Naive thymus-derived CD4-positive, alpha-beta T cell (primary cell): Measurements from ENCODE around the gene SMPD4. TPM values are rescaled to one million over a fixed set of nuclear protein-coding genes. Genes with fewer than 3 reads are reported as not detected.
"Not testable (repeated sequence)": the region's sequence is repeated elsewhere in the genome, so short reads cannot be mapped to it uniquely, and the experiment has no call there.

Source experiments
- ATAC-seq: fragments of 150-1000 bp; cut with Tn5 transposase; 2 replicates; pipeline ENCODE4 v1.10.0; 2021; ENCODE audit warnings: mild to moderate bottlenecking, moderate library complexity
- CTCF ChIA-PET: fragments of 350-600 bp; sonication (Branson Sonifier 250); formaldehyde crosslinking; loops from one replicate; lab custom pipeline; 2021; ENCODE audit warnings: antibody characterized with exemption; lab: Charles Lee
- POLR2A ChIA-PET: fragments of 350-600 bp; sonication (Branson Sonifier 250); formaldehyde crosslinking; loops from one replicate; lab custom pipeline; 2021; ENCODE audit warnings: antibody characterized with exemption, inconsistent platforms; lab: Charles Lee
- DNase-seq, 9 donors: peaks; one replicate each; pipeline versions ENCODE4 v3.0.0 to v3.0.0-alpha.2; 2020 to 2022; ENCODE audit warnings: mixed read lengths in 1 of 9
- H3K27ac ChIP-seq: one replicate; pipeline ENCODE4 v1.7.0; 2013; ENCODE audit warnings: mild to moderate bottlenecking, low read depth, low read length, moderate library complexity
- H3K27me3 ChIP-seq, 2 donors: one replicate each; pipeline ENCODE4 v1.7.0; 2013; ENCODE audit warnings: low read length in 2 of 2, mild to moderate bottlenecking in 2 of 2, moderate library complexity in 2 of 2; ENCODE audit not compliant: control insufficient read depth in 2 of 2, insufficient read depth in 2 of 2
- H3K36me3 ChIP-seq, 3 experiments: 1 replicate in 2 of 3; 2 replicates in 1 of 3; pipeline ENCODE4 v1.7.0; 2013; ENCODE audit warnings: low read length in 3 of 3, mild to moderate bottlenecking in 3 of 3, moderate library complexity in 1 of 3; ENCODE audit not compliant: insufficient read depth in 3 of 3, control insufficient read depth in 2 of 3
- H3K4me1 ChIP-seq, 2 donors: one replicate each; pipeline ENCODE4 v1.7.0; 2013; ENCODE audit warnings: low read length in 2 of 2, mild to moderate bottlenecking in 2 of 2, moderate library complexity in 1 of 2; ENCODE audit not compliant: control insufficient read depth in 2 of 2, insufficient read depth in 2 of 2
- H3K4me3 ChIP-seq: 2 replicates; pipeline ENCODE4 v1.7.0; 2013; ENCODE audit warnings: mild to moderate bottlenecking, low read length
- H3K9me3 ChIP-seq, 3 experiments: 1 replicate in 2 of 3; 2 replicates in 1 of 3; pipeline ENCODE4 v1.7.0; 2013; ENCODE audit warnings: low read length in 3 of 3; ENCODE audit not compliant: control insufficient read depth in 2 of 3
- H3K27ac Mint-ChIP-seq, 9 donors: one replicate each; pipeline ENCODE4 v1.8.0; 2020 to 2022; ENCODE audit warnings: mixed read lengths in 9 of 9, mild to moderate bottlenecking in 8 of 9, moderate library complexity in 5 of 9, inconsistent platforms in 2 of 9
- H3K27me3 Mint-ChIP-seq, 5 donors: one replicate each; pipeline ENCODE4 v1.8.0; 2021 to 2022; ENCODE audit warnings: mixed read lengths in 5 of 5, mild to moderate bottlenecking in 1 of 5
- H3K36me3 Mint-ChIP-seq, 5 donors: one replicate each; pipeline ENCODE4 v1.8.0; 2020 to 2022; ENCODE audit warnings: mixed read lengths in 5 of 5, mild to moderate bottlenecking in 3 of 5, inconsistent platforms in 1 of 5
- H3K4me1 Mint-ChIP-seq, 7 donors: one replicate each; pipeline ENCODE4 v1.8.0; 2020 to 2022; ENCODE audit warnings: mixed read lengths in 7 of 7, mild to moderate bottlenecking in 3 of 7, inconsistent platforms in 1 of 7
- H3K4me3 Mint-ChIP-seq, 10 donors: one replicate each; pipeline ENCODE4 v1.8.0; 2020 to 2022; ENCODE audit warnings: mild to moderate bottlenecking in 10 of 10, mixed read lengths in 10 of 10, moderate library complexity in 6 of 10, inconsistent platforms in 2 of 10
- H3K9me3 Mint-ChIP-seq, 11 donors: one replicate each; pipeline ENCODE4 v1.8.0; 2020 to 2022; ENCODE audit warnings: mixed read lengths in 11 of 11, mild to moderate bottlenecking in 4 of 11, inconsistent platforms in 1 of 11, moderate library complexity in 1 of 11
- intact Hi-C, 2 donors: fragments of 100-400 bp; cut with micrococcal nuclease; formaldehyde crosslinking; loops; one replicate each; pipeline ENCODE4 v1.15.1; 2023
- polyA plus RNA-seq, 2 donors: library from polyadenylated mRNA; unstranded; fragments of 300-500 nt; fragmentation: Illumina TruSeq; gene quantifications; one replicate each; pipeline ENCODE4 v1.2.3, GENCODE V29; 2021
- total RNA-seq, 6 experiments: library from RNA in 5 of 6; stranded (reverse) in 5 of 6; gene quantifications; 1 replicate in 5 of 6; 2 replicates in 1 of 6; pipeline ENCODE4 v1.2.3 and lab custom pipeline; 2021 to 2026

The SMPD4 gene
- total and polyA plus RNA-seq, 7 experiments from 2014 or later, result 37.0 to 82.9 (median 57.2) TPM

GRCh38 chr2:130120924-130121323 is 60.5 kb downstream of the SMPD4 start:
- ATAC-seq, H3K27me3 ChIP-seq, POLR2A ChIA-PET, H3K27ac ChIP-seq, H3K4me1 ChIP-seq, H3K36me3 Mint-ChIP-seq, H3K4me1 Mint-ChIP-seq, H3K9me3 Mint-ChIP-seq, H3K36me3 ChIP-seq, H3K4me3 ChIP-seq, H3K27ac Mint-ChIP-seq, CTCF ChIA-PET, H3K4me3 Mint-ChIP-seq, DNase-seq, intact Hi-C loops, H3K9me3 ChIP-seq, H3K27me3 Mint-ChIP-seq: not testable (repeated sequence)

GRCh38 chr2:130102597-130103363 is 78.6 kb downstream of the SMPD4 start:
- H3K4me1 Mint-ChIP-seq, H3K9me3 ChIP-seq, H3K36me3 ChIP-seq, H3K4me3 ChIP-seq, H3K4me1 ChIP-seq, H3K27ac Mint-ChIP-seq, intact Hi-C loops, H3K27ac ChIP-seq, H3K27me3 ChIP-seq, H3K36me3 Mint-ChIP-seq, H3K4me3 Mint-ChIP-seq, POLR2A ChIA-PET, ATAC-seq, CTCF ChIA-PET, DNase-seq, H3K27me3 Mint-ChIP-seq, H3K9me3 Mint-ChIP-seq: not testable (repeated sequence)

Other genes with a start within 250 kb of the SMPD4 start
- not detected for gene RAB6C, start 201.9 kb downstream of the SMPD4 start, total RNA-seq
- under 1 TPM in 1 of 2 donors, not detected in 1; 0.09 TPM for gene RAB6C, start 201.9 kb downstream of the SMPD4 start, polyA plus RNA-seq
- gene POTEF, start 52.4 kb downstream of the SMPD4 start, total RNA-seq, result not detected
- gene POTEF, start 52.4 kb downstream of the SMPD4 start, polyA plus RNA-seq, result under 1 TPM in 1 of 2 donors, not detected in 1; 0.06 TPM
- gene CCDC74B, start 36.5 kb downstream of the SMPD4 start, total RNA-seq, result 1 to 10 TPM in 1 of 5 experiments, under 1 TPM in 2, not detected in 2; 0.16 to 1.6 (median 0.73) TPM
- gene CCDC74B, start 36.5 kb downstream of the SMPD4 start, polyA plus RNA-seq, result not detected
- 100 to 1,000 TPM; 180 to 323 (median 227) TPM for gene MZT2B, start 660 bp upstream of the SMPD4 start, total RNA-seq
- 100 to 1,000 TPM; 206 to 233 TPM for gene MZT2B, start 660 bp upstream of the SMPD4 start, polyA plus RNA-seq
- gene TUBA3E, start 16.8 kb upstream of the SMPD4 start, total RNA-seq, result not detected
- not detected for gene TUBA3E, start 16.8 kb upstream of the SMPD4 start, polyA plus RNA-seq
- 10 to 100 TPM; 69.9 to 88.5 (median 79.3) TPM for gene IMP4, start 161.3 kb upstream of the SMPD4 start, total RNA-seq
- gene IMP4, start 161.3 kb upstream of the SMPD4 start, polyA plus RNA-seq, result 10 to 100 TPM; 76.3 to 82.7 TPM
- gene PTPN18, start 174.5 kb upstream of the SMPD4 start, total RNA-seq, result 100 to 1,000 TPM in 1 of 5 experiments, 10 to 100 TPM in 4; 43.3 to 112 (median 44.2) TPM
- 10 to 100 TPM; 39.4 to 53.2 TPM for gene PTPN18, start 174.5 kb upstream of the SMPD4 start, polyA plus RNA-seq